ENCODE measurements around the gene MAST2.
A peak's percentile ranks its signal among the peaks of the same experiment; 100 is the strongest.

MAST2 gene

DNA sequence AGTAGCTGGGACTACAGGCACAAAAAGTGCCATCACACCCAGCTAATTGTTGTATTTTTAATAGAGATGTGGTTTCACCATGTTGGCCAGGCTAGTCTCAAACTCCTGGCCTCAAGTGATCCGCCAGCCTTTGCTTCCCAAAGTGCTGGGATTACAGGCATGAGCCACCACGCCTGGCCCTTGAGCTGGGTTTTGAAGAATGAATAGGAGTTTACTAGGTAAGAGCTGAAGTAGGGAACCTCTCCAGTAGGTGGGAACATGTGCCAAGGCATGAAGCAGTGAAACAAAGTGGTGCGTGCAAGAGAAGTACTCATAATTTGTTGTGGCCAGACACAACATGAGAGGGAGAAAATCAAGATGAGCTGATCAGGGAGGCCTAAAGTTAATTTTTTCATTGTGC lies 55.8 kb downstream of the MAST2 start:
- Histone ChIP-seq H3K4me2 (ENCODE audit: low read length) (no peak overlapping the region), H3K9ac (ENCODE audit: low read length) (no peak overlapping the region), H3K79me2 (ENCODE audit: insufficient read depth, low read length) (peaks cover 16% of the 10 kb centered on the region), H2AFZ (ENCODE audit: low read length) (no peak overlapping the region), H4K20me1 (ENCODE audit: insufficient read depth, low read length) (no peaks in the 10 kb centered on the region), H3K27me3 (ENCODE audit: insufficient read depth, low read length) (no peaks in the 10 kb centered on the region), H3K4me1 (ENCODE audit: insufficient read depth, low read length, severe bottlenecking) (peaks cover 40% of the 10 kb centered on the region), H3K9me2 (ENCODE audit: low read depth, low read length) (no peaks in the 10 kb centered on the region), H3K9me3 (ENCODE audit: low read length) (no peaks in the 10 kb centered on the region), H3K4me3 (ENCODE audit: low read depth, low read length, poor library complexity, severe bottlenecking) (no peak overlapping the region), H3K27ac (ENCODE audit: low read depth, low read length, poor library complexity, severe bottlenecking) (no peak overlapping the region), H3K36me3 (ENCODE audit: insufficient read depth, low read length) (no peaks in the 10 kb centered on the region; the same call in 1 of the 2 replicates), H3F3A (ENCODE audit: insufficient read depth, low read length) (peaks cover 3% of the 10 kb centered on the region; the same call in 1 of the 2 replicates)
- TF ChIP-seq, protein P1, sequence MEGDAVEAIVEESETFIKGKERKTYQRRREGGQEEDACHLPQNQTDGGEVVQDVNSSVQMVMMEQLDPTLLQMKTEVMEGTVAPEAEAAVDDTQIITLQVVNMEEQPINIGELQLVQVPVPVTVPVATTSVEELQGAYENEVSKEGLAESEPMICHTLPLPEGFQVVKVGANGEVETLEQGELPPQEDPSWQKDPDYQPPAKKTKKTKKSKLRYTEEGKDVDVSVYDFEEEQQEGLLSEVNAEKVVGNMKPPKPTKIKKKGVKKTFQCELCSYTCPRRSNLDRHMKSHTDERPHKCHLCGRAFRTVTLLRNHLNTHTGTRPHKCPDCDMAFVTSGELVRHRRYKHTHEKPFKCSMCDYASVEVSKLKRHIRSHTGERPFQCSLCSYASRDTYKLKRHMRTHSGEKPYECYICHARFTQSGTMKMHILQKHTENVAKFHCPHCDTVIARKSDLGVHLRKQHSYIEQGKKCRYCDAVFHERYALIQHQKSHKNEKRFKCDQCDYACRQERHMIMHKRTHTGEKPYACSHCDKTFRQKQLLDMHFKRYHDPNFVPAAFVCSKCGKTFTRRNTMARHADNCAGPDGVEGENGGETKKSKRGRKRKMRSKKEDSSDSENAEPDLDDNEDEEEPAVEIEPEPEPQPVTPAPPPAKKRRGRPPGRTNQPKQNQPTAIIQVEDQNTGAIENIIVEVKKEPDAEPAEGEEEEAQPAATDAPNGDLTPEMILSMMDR (IDR thresholded peaks at IDR 0.05; ENCODE audit: low read length), result no peak
- no peak for TF ChIP-seq EZH2 (IDR thresholded peaks at IDR 0.05; ENCODE audit: borderline replicate concordance, low read length)

DNA sequence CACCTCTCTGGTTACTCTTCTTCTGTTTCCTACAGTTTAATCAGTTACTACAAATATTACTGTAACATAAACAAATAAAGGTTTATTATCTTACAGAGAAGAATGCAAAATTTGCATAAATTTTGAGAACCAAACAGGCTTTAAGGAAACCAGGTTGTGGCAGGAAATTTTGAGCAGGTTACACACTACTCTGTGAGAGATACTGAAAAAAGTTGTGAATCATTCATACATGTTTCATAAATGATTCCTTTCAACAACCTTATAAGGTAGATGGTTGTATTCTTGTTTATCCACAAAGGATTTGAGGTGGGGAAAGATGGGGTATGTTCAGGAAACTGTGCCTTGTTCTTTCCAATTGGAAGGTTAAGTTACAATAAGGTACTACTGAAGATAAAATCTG lies 58.6 kb downstream of the MAST2 start:
- Histone ChIP-seq H3K9me2 (ENCODE audit: low read depth, low read length) (no peaks in the 10 kb centered on the region), H3K4me2 (ENCODE audit: low read length) (peak overlapping the region; percentile 62; the same call in 1 of the 2 replicates), H3F3A (ENCODE audit: insufficient read depth, low read length) (peaks cover 3% of the 10 kb centered on the region; the same call in 1 of the 2 replicates), H3K9ac (ENCODE audit: low read length) (no peak overlapping the region; the same call in 1 of the 2 replicates), H3K36me3 (ENCODE audit: insufficient read depth, low read length) (no peaks in the 10 kb centered on the region; the same call in 1 of the 2 replicates), H3K9me3 (ENCODE audit: low read length) (no peaks in the 10 kb centered on the region), H3K27ac (ENCODE audit: low read depth, low read length, poor library complexity, severe bottlenecking) (peak overlapping the region; percentile 84), H3K4me1 (ENCODE audit: insufficient read depth, low read length, severe bottlenecking) (peaks cover 61% of the 10 kb centered on the region), H3K79me2 (ENCODE audit: insufficient read depth, low read length) (0 out of 2 replicates have a peak, but pooled peaks cover 3% of the 10 kb centered on the region), H3K27me3 (ENCODE audit: insufficient read depth, low read length) (no peaks in the 10 kb centered on the region), H3K4me3 (ENCODE audit: low read depth, low read length, poor library complexity, severe bottlenecking) (no peak overlapping the region), H2AFZ (ENCODE audit: low read length) (no peak overlapping the region), H4K20me1 (ENCODE audit: insufficient read depth, low read length) (no peaks in the 10 kb centered on the region)
- no peak for TF ChIP-seq EZH2 (IDR thresholded peaks at IDR 0.05; ENCODE audit: borderline replicate concordance, low read length)
- TF ChIP-seq, protein P1 (IDR thresholded peaks at IDR 0.05; ENCODE audit: low read length), result no peak

DNA sequence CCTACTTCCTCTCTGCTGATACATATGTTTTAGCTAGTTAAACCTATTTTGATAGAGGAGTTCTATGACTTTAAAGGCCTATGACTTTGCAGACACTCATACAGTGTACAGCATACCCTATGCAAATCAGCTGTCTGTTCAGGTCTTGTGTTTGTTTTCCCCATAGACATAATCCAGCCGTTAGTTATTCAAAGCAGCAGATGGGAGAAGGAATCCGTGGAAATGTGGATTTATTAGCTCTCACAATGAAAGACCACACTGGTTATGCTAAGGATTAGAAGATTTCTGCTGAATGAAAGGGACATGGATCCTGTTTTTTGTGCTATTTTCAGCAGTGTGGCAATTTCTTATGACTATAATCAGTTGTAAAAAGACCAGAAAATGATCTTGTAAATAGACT lies 59.8 kb downstream of the MAST2 start:
- Histone ChIP-seq H3K27me3 (ENCODE audit: insufficient read depth, low read length) (no peaks in the 10 kb centered on the region), H3K4me1 (ENCODE audit: insufficient read depth, low read length, severe bottlenecking) (peaks cover 72% of the 10 kb centered on the region), H3K4me2 (ENCODE audit: low read length) (peak overlapping the region; percentile 62), H3K9me3 (ENCODE audit: low read length) (no peaks in the 10 kb centered on the region), H3K27ac (ENCODE audit: low read depth, low read length, poor library complexity, severe bottlenecking) (peak overlapping the region; percentile 84), H3K36me3 (ENCODE audit: insufficient read depth, low read length) (no peaks in the 10 kb centered on the region; the same call in 1 of the 2 replicates), H4K20me1 (ENCODE audit: insufficient read depth, low read length) (no peaks in the 10 kb centered on the region), H3K79me2 (ENCODE audit: insufficient read depth, low read length) (0 out of 2 replicates have a peak, but pooled peaks cover 4% of the 10 kb centered on the region), H3K9me2 (ENCODE audit: low read depth, low read length) (no peaks in the 10 kb centered on the region), H3K4me3 (ENCODE audit: low read depth, low read length, poor library complexity, severe bottlenecking) (peak overlapping the region; percentile 33), H3K9ac (ENCODE audit: low read length) (peak overlapping the region; percentile 25; the same call in 1 of the 2 replicates), H3F3A (ENCODE audit: insufficient read depth, low read length) (peaks cover 3% of the 10 kb centered on the region; the same call in 1 of the 2 replicates), H2AFZ (ENCODE audit: low read length) (no peak overlapping the region)
- TF ChIP-seq EZH2 (IDR thresholded peaks at IDR 0.05; ENCODE audit: borderline replicate concordance, low read length), result no peak
- TF ChIP-seq, protein P1 (IDR thresholded peaks at IDR 0.05; ENCODE audit: low read length), result no peak

Measured in OCI-LY1 (cell line).